Measurements from ENCODE around the gene CLEC3B.
"Not testable (repeated sequence)": the region's sequence is repeated elsewhere in the genome, so short reads cannot be mapped to it uniquely, and the experiment has no call there.

CLEC3B gene

DNA sequence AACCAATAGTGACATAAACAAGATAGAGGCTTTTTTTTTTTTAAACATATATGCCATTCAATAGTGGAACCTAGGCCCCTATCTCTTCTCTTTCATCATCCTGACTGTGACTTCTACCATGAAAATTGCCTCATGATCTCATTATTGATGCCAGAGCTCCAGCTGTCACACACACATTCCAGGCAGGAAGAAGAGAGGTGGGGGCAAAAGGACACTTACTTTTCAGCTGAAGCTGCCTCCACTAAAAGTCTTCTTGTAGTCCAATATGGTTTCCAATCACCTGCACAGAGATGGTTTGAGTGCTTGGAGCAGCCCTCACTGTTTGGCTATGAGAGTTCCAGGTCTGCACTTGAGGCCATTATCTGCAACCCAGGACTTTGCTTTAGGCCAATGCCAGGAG is 45.0 kb downstream of the CLEC3B start:
- no peak for DNase-seq

DNA sequence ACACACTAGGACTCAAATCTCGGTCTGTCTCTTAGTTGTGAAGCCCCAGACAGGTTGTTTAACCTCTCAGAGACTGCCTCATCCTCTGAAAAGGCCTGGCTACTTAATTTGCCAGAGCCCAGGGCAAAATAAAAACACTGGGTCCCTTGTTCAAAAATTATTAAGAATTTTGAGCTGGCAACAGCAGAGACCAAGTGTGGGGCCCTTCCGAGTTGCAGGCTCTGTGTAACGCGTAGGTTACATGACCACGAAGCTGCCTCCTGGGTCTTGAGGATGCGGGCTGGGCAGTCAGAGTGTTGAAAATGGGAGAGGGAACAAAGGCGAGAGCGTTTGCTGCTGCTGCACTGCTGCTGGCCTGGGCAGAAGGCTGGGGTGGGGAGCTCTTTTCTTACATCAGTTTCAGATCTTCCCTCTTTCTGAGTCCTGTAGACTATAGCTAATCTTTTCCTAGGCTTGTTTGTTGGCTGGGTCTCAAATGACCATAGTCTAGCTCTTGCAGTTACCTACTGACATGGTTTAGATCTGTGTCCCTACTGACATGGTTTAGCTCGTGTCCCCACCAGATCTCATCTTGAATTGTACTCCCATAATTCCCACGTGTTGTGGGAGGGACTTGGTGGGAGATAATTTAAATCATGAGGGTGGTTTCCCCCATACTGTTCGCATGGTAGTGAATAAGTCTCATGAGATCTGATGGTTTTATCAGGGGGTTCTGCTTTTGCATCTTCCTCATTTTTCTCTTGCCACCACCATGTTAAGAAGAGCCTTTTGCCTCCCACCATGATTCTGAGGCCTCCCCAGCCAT is 49.9 kb downstream of the CLEC3B start:
- no peak for DNase-seq

DNA sequence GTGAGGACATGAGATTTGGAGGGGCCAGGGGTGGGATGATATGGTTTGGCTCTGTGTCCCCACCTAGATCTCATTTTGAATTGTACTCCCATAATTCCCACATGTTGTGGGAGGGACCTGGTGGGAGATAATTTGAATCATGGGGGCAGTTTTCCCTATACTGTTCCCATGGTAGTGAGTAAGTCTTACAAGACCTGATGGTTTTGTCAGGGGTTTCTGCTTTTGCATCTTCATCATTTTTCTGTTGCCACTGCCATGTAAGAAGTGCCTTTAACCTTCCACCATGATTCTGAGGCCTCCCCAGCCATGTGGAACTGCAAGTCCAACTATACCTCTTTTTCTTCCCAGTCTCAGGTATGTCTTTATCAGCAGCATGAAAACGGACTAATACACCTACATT is 52.2 kb downstream of the CLEC3B start:
- not testable (repeated sequence) for DNase-seq

GRCh38 chr3:45078910-45079522 is 52.9 kb downstream of the CLEC3B start:
- DNase-seq: peak in 1 of 2 donors; percentile 6

DNA sequence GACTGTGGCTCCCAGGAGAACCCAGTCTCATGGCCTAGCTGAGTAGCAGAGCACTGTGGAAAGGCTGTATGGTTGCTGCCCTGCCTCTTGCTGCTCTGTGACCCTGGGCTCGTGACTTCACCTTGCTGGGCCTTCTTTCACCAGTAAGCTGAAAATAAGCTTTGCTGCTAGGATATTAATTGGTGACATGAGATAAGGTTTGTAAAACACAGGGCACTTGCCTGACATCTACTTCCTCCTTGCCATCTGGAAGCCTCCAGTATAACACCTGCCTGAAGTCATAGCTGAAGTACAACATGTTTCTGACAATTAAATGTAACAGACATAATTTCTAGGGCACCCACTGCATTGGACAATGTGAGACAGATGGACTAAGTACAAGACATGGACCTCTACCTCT is 53.6 kb downstream of the CLEC3B start:
- no peak for DNase-seq

DNA sequence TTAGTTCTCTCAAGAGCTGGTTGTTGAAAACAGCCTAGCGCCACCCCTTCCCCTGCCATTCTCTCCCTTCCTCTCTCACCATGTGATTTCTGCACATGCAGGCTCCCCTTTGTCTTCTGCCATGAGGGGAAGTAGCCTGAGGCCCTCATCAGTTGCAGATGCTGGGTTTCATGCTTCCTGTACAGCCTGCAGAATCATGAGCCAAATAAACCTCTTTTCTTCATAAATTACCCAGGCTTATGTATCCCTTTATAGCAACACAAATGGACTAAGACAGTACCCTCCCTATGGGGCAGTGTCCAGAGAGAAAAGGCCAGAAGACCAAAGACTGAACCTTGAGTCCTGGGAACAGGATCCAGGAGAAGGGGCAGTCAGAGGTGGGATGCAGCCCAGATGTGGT is 54.7 kb downstream of the CLEC3B start:
- no peak for DNase-seq

DNA sequence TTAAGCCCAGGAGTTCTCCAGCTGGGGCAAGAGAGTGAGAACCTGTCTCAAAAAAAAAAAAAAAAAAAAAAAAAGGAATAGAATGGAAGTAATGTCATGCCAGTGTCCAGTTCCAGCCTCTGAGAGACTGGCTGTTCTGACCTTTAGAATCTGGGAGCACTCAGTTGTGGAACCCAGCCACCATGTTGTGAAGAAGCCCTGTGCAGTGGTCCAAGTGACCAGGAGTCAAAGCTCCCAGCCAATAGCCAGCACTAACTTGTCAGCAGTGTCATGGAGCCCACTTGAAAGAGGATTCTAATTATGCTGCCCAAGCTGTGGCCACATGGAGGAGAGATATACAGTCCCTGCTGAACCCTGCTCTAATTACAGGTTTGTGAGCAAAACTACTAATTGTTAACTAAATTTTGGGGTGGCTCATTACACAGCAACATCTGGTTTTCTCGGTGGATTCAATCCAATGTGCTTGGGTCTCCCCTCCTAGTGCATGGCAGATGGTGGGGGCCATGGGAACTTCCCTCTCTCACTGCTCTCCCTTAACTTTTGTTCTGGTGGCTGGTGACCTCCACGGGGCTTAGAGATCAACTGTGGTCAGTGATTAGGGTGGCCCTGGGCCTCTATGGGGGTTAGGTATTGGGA is 55.5 kb downstream of the CLEC3B start:
- no peak for DNase-seq

DNA sequence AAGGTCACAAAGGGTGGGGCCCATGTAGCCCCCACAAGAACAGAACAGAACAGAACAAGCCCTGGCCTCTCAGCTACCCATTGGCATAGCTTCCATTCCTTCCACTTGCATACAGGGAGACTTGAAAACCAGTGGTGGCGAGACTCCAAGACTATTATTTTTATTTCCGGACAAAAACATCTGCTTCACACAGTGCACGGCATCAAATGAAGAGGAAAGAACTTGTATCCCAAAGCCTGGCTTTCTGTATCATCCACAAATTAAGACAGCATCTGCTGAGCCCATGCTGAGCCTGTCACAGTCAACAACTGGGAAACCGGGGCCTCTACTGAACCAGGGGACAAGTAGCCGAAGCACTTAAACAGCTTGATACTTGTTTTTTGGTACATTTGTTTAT is 56.0 kb downstream of the CLEC3B start:
- no peak for DNase-seq

GRCh38 chr3:45083023-45083422 is 56.9 kb downstream of the CLEC3B start:
- DNase-seq: no peak

- DNase-seq: no peak
Observed at GRCh38 chr3:45084361-45084760, 58.3 kb downstream of the CLEC3B start.

- DNase-seq: no peak
Observed at GRCh38 chr3:45084820-45085816, 59.0 kb downstream of the CLEC3B start.
